CD4-positive, alpha-beta T cell treated with Interleukin-12 subunit alpha and Interleukin-12 subunit beta, for 1 hour (primary cell): Measurements from ENCODE around the gene CACUL1.

Experiments used
- DNase-seq: peaks from one replicate; pipeline ENCODE4 v3.0.0-alpha.2; 2020

The CACUL1 gene

GRCh38 chr10:118635674-118636402 lies 118.9 kb downstream of the CACUL1 start:
- DNase-seq = no peak

DNA sequence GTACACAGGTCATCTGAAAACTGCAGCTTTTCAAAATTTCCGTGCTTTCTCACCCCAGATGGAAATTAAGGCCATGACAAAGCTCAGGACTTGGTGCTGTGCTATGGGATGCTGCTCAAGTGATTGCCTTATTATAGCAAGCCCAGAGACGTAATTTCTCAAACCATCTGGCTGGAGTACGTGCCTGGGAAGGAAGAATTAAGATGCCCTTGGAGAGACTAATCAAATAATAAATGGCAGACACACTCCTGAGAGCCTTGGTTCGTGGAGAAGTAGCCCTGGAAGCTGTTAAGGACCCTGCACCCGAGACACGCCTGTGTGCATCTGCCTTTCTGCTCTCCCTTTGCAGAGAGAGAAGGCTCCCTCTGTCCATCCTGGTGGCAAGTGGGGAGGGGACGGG lies 121.0 kb downstream of the CACUL1 start:
- no peak for DNase-seq

GRCh38 chr10:118629211-118629610 lies 125.6 kb downstream of the CACUL1 start:
- no peak for DNase-seq

DNA sequence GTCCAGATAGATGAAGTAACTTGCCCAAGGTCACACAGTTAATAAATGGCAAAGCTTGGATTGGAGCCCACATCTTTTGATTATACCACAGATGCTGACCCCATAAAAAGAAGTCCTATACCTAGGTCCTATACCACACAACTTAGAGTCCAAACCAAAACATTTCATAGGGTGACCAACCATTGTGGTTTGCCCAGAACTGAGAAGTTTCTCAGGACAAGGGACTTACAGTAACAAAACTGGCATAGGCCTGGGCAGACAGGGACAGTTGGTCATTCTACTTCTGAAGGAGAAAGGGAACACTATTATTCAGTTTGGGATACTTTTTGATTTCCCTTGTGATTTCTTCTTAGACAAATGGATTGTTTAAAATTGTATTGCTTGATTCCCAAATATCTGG lies 126.4 kb downstream of the CACUL1 start:
- DNase-seq = no peak

- DNase-seq = no peak
Measured at GRCh38 chr10:118626953-118627352, 127.8 kb downstream of the CACUL1 start.
